Measurements from ENCODE around the gene MRTO4.
"Not testable (repeated sequence)": the region's sequence is repeated elsewhere in the genome, so short reads cannot be mapped to it uniquely, and the experiment has no call there.

MRTO4 gene

DNA sequence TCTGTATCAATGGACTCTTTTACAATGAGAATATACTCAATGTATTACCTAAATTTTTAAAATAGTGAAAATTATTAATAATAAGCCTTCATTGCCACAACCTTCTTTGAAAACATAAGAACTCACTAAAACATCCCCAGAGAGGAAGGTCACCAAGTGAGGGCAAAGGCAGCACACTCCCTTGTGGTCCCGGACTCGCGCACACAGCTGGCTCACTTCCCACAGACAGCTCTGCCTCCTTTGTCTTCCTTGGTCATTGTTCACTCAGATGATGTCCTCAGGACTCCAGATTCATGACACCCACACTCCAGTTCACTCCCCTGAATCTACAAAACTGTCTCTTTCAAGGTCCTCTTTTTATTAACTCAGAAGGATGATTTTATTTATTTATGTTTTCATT, 22.4 kb upstream of the MRTO4 start:
- DNase-seq: no peak

DNA sequence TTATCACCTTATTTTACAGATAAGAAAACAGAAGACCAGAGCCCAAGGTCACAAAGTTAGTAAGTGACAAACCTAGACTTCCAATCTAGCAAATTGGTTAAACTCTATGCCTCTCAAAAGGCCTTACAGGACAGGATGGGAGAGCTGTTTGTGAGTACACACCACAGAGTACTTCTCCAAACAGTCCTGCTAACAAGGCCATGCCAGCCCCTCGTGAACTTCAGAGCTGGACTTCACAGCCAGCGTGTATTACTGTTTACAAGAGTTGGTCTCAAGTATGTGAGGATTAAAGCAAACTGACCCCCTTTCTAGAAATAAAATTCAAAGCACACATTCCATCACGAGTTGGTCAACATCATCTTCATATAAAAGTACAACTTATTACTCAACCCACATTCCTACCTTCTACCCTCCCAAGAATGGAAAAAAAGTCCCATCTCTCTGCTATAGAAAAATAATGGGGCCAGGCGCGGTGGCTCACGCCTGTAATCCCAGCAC, 21.7 kb upstream of the MRTO4 start:
- no peak for DNase-seq

DNA sequence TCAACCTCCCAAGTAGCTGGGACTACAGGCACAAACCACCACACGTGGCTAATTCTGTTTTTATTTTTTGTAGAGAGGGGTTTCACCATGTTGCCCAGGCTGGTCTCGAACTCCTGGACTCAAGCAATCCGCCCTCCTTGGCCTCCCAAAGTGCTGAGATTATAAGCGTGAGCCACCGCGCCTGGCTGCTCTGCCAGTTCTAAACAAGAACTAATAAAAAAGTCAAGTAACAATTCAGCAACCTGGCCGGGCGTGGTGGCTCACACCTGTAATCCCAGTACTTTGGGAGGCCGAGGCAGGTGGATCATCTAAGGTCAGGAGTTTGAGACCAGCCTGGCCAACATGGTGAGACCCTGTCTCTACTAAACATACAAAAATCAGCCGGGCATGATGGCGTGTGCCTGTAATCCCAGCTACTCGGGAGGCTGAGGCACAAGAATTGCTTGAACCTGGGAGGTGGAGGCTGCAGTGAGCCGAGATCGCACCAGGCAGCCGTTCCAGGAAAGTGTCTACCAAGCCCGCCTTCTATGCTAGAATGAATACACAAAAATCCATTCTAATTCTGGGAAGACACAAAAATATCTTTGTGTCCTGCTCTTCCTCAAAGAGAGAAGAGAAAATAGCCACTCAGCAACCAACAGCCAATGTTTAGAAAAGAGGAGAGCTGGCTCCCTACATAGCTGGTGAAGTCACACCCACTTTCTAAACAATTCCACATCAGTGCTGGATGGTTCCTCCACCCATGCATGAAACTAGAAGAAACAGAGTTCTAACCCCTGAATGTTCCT, 19.7 kb upstream of the MRTO4 start:
- not testable (repeated sequence) for DNase-seq

DNA sequence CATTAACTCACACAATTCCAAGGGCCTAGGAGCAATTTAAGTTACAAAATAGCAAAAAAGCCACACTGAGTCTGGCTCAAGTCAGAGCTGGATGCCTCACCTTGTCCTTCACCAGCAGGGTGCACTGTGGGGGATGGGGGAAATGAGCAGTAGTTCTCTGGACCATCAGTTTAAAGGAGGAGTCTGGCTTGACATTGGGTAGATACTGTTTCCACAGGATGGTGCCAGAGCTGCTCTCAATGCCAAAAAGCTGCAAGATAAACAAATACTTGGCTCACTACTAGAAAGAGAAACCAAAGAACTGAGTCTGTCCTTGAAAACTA, 19.1 kb upstream of the MRTO4 start:
- DNase-seq: no peak

DNA sequence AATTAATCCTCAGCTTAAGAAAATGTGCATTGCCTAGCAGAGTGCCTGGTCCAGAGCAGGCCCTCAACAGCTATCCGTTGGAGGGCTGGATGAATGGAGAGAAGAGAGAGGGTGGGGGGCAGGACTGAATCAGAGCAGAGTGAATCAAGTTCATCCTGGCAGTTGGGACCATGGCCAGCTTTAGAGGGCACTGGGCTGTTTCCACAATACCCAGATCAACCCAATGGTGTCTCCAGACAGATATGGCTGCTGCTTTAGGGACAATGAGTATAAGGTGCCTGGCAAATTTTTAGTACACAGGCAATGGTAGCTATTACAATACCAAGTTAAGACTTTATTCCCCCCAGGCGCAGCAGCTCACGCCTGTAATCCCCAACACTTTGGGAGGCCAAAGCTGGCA, 17.4 kb upstream of the MRTO4 start:
- no peak for DNase-seq

DNA sequence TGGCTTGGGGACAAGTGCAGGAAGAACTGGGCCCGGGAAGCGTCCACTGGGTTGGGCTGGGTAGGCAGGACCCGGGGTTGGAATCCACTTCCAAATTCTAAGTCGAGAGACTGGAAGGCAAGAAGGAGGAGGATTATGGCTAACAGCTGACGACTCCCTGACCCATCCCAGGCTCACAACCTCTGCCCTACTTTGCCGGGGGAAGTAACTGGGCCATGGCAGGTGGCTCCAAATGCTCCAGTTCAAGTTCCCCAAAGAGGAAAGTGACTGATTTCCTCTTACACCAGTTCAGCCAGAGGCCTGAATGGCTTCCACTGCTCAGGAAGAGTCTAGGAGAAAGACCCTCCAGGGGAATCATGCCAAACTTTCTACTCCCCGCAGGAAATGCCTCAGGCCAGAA, 11.7 kb upstream of the MRTO4 start:
- no peak for DNase-seq

DNA sequence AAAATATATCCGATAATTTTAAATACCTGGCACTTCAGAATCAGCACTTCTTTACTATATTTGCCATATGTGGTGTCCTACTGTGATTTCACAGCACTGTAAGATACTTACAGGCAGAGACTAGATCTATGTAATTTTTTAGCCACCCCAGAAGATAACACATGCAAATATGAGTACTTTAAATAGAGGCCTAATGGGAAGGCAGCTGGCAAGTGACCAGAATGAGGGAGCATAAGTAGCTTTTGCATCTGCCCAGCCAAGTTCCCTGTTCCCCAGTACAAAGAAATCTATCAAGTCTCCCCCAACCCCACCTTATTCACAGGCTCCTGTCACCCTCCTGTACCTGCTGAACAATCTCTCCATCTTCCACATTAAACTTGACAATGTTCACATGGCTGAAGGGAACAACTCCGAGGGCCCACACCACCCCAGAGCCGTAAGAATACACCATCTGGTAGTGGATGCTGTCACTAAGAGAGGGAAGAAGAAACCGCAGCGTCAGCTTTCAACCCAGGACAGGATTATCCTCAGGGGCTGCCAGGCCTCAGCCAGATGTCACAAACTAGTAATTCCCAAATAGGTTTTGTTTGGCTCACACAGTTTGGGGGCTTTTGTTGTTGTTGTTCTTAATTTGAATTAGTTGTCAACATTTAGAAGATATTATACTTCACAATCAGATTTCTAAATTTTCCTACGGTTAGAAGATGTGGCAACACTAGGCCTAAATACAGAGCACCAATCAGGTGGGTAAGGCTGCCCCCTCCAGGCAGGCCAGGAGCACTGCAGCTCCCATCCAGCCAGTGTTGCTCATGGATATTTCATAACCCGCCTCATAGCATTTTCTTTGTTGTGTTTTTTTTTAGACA, 10.7 kb upstream of the MRTO4 start:
- peak; percentile 72 for DNase-seq

DNA sequence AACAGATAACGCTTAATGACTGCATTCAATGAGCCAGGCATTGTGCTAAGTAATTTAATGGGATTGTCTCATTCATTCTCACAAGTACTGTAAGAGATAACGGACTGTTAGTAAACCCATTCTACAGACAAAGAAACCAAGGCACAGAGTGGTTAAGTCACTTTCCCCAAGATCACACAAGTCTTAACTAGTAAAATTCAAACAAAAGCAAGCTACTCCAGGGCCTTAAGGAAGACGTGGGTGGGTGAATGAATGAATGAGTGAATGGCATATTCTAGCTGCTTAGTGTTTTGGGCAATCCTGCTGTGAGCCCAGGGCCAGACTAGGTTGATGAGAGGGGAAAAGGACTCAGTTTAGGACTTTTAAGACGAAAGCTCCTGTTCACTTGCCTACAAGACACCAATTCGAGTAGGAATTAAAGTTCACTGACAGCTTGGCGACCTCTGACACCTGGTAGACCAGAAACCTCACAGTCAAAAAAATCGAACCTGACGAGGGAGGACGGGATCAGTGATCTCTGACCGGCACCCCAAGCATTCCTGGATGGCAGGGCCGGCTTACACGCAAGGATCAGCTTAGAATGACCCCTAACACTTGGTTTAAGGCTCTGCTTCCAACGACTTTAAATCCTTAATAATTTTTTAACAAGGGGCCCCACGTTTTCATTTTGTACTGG, 838 bp upstream of the MRTO4 start:
- DNase-seq: no peak

DNA sequence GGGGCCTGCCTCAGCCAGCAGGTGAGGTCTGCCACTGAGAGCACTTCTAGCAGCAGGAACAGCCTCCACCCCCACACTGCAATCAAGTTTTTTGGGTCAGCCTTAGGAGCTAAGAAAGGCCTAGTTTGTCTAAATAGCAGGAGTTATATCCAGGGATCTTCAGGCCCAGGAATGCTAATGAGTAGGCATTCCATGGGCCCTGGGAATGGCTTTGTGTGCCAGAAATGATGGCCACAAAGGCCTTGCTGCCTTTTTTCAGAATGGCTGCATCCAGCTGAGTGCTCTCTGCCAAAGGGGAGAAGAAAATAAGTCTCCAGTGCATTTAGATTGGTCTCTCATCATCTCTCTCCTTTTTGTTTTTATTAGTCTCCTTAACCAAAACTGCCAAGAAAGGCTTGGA, 2.8 kb downstream of the MRTO4 start:
- no peak for DNase-seq

DNA sequence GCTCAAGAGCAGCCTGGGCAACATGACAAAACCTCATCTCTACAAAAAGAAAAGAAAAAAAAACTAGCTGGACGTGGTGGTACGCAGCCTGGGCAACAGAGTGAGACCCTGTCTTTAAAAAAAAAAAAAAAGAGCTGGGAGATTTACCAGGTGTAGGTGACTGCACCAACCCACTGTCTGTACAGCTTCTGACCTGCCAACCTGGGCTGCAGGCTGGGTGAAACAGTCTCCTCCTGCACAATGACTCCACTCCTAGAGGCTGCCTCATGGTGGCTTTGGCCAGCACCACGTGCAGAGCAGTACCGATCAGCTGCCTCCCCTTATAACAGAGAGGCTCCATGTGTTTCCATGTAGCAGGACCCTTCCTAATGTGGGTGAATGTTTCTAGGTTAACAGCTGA, 3.7 kb downstream of the MRTO4 start:
- DNase-seq: no peak

DNA sequence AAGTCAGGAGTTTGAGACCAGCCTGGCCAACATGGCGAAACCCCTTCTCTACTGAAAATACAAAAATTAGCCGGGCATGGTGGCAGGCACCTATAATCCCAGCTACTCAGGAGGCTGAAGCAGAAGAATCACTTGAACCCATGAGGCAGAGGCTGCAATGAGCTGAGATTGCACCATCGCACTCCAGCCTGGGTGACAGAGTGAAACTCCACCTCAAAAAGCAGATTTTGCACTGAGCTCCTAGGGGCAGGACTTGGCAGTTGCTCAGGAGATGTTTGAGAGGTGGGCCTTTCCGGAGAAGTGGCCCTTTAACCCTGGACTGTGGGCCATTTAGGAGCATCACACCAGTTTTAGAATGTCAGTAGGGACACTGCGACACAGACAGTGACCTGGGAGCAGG, 4.7 kb downstream of the MRTO4 start:
- not testable (repeated sequence) for DNase-seq

DNA sequence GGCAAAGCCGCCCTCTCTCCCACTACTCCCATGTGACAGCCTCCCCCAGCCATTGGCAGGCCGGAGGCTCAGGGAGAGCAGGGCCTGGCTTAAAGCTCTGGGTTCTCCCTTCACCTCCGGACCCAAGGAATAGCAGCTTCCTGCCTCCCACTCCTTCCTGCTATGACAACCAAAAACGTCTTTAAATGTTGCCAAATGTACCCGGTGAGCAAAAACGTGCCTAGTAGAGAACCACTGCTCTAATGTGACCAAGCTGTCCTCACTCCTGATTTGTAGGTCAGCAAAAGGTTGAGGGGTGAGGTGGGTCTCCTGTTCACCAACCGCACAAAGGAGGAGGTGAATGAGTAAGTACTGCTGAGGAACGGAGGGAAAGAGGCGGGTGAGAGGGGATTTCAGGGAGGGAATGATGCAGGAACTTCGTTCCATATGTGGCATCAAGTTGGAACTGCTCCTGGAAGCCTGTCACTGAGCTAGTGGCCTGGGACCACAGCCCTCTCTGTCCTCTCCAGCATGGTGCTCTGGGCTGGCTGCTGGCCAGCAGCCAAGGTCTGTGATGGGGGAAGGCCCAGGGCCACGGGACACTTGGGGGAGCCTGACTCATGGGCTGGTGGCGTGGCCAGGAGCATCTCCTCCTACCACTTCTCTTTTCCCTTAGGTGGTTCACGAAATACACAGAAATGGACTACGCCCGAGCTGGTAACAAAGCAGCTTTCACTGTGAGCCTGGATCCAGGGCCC, 5.7 kb downstream of the MRTO4 start:
- DNase-seq: no peak

DNA sequence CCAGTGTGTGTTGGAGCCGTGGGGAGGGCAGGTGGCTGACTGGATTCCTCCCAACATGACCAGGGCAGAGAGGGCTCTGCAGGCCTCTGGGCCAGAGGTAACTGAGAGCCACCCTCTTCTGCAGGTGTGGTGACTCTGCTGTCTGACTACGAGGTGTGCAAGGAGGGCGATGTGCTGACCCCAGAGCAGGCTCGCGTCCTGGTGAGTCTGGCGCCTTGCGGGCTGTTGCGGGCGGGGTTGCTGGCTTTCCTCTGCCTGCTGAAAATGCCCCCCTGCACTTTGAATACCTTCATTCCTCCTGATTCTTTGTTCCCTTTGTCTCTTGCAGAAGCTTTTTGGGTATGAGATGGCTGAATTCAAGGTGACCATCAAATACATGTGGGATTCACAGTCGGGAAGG, 6.7 kb downstream of the MRTO4 start:
- DNase-seq: no peak

DNA sequence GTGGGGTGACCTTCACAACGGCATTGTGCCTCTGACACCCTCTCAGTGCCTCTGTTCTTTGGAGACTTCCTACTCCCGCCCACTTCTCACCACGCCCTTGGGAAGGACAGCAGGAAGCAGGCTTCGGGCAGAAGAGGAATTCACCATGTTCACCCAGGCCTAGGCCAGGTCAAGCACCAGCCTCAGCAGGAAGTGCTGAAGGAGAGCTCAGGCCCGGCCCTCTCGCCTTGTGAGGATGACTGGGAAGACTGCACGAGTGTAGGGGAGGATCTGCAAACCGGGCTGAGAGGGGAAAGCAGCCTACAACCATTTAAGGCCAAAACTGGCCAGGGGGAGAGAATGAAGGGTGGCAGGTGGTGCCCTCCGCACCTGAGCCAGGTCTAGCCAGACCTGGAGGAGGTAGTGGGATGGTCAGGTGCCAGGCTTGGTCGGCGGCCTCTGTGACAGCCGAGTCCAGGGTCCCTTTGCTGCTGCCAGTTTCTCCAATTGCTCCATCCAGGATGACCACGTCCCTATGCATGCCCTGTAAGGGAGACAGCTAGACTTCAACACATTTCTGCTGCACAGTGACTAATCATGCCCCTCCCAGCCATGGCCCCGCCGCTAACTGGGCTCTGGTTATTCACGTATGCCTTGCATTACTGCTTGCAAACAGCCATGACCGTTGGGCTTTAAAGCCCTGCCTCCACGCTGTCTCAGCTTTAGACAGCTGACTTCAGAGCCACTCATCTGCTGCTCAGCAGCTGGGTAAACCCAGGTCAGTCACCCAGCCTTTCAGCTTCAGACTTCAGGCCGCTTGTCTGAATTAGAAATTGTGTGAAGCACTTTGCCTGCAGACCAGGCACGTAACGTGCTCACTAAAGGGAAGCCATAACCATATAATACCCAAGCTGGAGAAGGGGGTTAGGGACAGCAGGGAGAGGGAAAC, 8.9 kb downstream of the MRTO4 start:
- no peak for DNase-seq

DNA sequence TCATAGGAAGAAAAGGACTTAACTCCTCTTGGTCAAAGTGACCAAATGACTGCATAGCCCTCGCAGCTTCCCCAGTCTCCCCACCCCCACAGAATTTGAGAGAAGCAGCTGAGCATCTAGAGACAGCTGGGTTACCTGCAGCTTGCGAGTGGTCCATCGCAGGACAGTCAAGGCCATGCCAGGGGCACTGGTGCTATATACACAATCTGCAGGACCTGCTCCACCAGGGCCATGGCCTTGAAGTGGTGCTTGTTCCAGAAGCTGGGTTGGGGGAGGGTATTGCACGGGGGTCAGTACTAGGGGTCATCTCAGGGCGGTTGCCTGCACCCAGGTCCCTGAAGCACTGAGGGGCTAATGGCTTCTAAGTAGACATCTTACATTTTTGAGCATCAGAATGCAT, 10.4 kb downstream of the MRTO4 start:
- DNase-seq: no peak

DNA sequence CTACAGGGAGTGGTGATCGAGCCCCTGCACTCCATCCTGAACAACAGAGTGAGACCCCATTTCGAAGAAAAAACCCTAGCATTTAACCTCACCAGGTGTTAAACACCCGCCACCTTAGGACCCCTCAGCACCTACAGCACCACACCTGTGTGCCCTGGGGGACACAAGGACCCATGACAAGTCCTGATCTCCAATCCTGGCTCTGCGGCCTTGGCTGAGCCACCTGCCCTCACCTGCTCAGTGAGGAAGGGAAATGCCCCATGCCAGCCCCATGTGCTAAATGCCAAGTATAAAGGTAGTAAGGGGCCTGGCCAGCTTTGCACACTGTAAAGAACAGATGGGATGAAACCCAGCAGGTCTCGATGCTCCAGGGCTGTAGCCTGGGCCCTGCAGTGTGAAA, 11.1 kb downstream of the MRTO4 start:
- DNase-seq: no peak

DNA sequence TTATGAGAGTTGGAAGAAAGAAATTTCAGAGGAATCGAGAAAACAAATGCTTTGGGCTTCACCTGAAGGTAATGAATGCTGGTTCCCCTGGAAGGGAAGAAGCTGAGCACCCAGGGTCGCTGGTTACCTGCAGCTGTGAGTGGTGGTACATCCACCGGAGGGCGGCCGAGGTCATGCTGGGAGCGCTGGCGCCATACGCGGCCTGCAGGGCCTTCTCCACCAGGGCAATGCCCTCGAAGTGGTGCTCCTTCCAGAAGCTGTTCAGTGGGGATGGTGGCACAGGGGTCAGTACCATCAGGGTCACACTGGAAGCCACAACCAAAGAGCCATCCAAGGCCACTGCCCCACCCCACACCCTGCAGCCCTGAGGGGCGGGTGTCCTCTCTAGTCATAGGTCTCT, 16.8 kb downstream of the MRTO4 start:
- no peak for DNase-seq

DNA sequence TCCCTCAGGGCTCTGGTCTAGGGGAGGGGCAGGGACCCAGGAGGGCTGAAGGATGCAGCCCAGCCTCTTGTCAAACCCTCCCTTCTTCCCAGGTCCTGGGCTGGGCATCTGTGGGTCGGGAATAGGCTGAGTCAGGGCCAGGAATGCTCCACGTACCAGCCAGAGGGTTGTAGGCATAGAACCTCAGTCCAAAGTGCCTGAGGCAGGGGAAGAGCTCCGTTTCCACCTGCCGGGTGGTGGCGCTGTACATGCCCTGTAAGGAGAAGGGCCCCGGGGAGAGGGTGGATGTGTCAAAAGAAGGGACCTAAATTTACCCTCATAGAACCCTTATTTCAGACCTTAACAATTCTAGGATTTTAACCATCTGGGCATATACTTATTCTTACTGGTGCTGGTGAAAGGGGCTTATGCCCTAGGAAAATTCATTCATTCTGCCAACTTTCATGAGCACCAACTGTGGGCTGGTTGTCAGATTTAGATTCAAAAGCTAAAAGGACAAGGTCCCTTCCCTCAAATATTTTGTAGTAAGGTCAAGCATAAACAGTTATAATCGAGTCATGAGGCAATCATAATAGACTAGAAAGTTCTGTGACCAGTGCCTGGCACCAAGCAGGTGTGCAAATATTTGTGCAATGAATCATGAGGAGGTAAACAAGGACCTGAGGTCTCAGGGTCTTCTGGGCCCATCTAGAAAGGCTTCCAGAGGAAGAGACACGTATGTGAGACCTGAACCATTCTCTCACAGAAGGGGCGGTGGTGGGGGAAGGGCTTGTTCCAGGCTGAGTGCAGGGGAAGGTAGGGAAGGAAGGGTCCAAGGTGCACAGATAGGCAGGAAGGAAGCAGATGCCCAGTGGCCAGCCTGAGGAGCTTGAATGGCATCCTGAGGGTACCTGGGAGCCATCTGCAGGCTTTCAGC, 18.1 kb downstream of the MRTO4 start:
- not testable (repeated sequence) for DNase-seq

DNA sequence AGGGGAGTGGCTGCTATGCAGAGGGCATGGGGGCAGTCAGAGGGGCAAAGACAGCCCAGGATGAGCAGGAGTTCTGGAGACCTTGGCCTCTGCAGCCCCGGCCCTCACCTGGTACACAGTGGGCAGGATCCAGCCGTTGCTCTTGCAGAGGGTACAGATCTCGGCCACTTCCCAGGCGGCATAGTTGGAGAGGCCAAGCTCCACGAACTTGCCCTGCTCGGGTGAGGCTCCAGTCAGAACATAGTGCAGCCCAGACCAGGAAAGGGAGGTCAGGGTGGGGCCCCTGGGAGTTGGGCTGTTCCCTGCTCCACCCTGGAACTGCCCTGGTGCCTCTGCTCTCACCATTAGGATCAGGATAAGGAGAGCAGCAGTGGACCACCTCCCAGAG, 18.7 kb downstream of the MRTO4 start:
- DNase-seq: not testable (repeated sequence)

DNA sequence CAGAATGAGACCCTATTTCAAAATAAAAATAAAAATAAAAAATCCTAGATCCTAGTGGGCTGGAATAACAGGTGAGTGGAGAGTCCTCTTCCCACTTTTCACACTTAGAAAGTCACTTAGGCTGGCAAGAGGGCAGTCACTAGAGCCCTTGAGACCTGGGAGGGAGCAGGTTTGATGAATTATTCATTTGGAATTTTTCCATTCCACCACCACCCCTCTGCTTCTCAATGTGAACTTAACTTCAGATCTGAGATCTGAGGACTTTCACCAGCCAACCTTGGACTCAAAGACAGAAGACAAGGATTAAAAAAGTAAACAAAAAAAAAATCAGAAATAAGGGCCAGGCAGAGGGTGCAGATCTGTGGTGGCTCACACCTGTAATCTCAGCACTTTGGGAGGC, 20.5 kb downstream of the MRTO4 start:
- no peak for DNase-seq
